SU-DHL-6 (cell line): ENCODE measurements around the gene DNAJC8.

Experiments used
- H2AFZ ChIP-seq: fragments of 200-600 bp; sonication (generic); 2 replicates; pipeline ENCODE4 v1.6.1; 2014; ENCODE audit warnings: low read depth, mild to moderate bottlenecking, moderate library complexity, mixed read lengths, antibody characterized with exemption, low read length; ENCODE audit not compliant: severe bottlenecking
- H3F3A ChIP-seq: fragments of 200-600 bp; shearing (Covaris generic); 2 replicates; pipeline ENCODE4 v1.6.0; 2016; ENCODE audit warnings: antibody characterized with exemption, mild to moderate bottlenecking; ENCODE audit not compliant: insufficient read depth
- H3K27ac ChIP-seq: fragments of 200-600 bp; sonication (generic); 2 replicates; pipeline ENCODE4 v1.5.1; 2016; ENCODE audit warnings: low read depth, mild to moderate bottlenecking, low read length, moderate library complexity, mixed read lengths
- H3K27me3 ChIP-seq: fragments of 200-600 bp; sonication (generic), shearing (Covaris generic); 2 replicates; pipeline ENCODE4 v1.6.0; 2014; ENCODE audit warnings: mild to moderate bottlenecking, low read length
- H3K36me3 ChIP-seq: fragments of 200-600 bp; sonication (generic); 2 replicates; pipeline ENCODE4 v1.6.1; 2014; ENCODE audit warnings: mild to moderate bottlenecking, low read length, mixed read lengths
- H3K4me2 ChIP-seq: fragments of 300-600, 200-600 bp; shearing (Covaris generic), sonication (generic); 2 replicates; pipeline ENCODE4 v1.6.0; 2014; ENCODE audit warnings: low read length, low read depth, mild to moderate bottlenecking; ENCODE audit not compliant: poor library complexity, severe bottlenecking
- H3K4me3 ChIP-seq: fragments of 200-600 bp; sonication (generic); 2 replicates; pipeline ENCODE4 v1.5.1; 2014; ENCODE audit warnings: antibody characterized with exemption, low read length, mild to moderate bottlenecking, mixed read lengths; ENCODE audit not compliant: insufficient read depth, poor library complexity, severe bottlenecking
- H3K79me2 ChIP-seq: fragments of 200-600 bp; sonication (generic); 2 replicates; pipeline ENCODE4 v1.6.1; 2014; ENCODE audit warnings: mild to moderate bottlenecking, low read length, moderate library complexity; ENCODE audit not compliant: insufficient read depth
- H3K9ac ChIP-seq: fragments of 200-600 bp; sonication (generic); 2 replicates; pipeline ENCODE4 v1.7.0; 2014; ENCODE audit warnings: mild to moderate bottlenecking, low read length
- H3K9me2 ChIP-seq: fragments of 200-600 bp; sonication (generic); replicated peaks from 2 replicates; pipeline ENCODE4 v1.6.1; 2014; ENCODE audit warnings: low read length; ENCODE audit not compliant: insufficient read depth
- H3K9me3 ChIP-seq: fragments of 200-600 bp; sonication (generic); 2 replicates; pipeline ENCODE4 v1.6.1; 2014; ENCODE audit warnings: low read length, mixed read lengths; ENCODE audit not compliant: insufficient read depth
- H4K20me1 ChIP-seq: fragments of 200-600 bp; sonication (generic); 2 replicates; pipeline ENCODE4 v1.6.1; 2014; ENCODE audit warnings: low read depth, mild to moderate bottlenecking, antibody characterized with exemption, low read length, moderate library complexity, mixed read lengths
- EZH2phosphoT487 ChIP-seq: fragments of 200-600 bp; sonication (generic), shearing (Covaris generic); conservative IDR thresholded peaks from 2 replicates; pipeline ENCODE4 v1.6.1; 2018; ENCODE audit warnings: mild to moderate bottlenecking, antibody characterized with exemption, low read length, moderate library complexity, mixed read lengths
- TF ChIP-seq, protein P1 (sequence below): fragments of 200-600 bp; sonication (generic); IDR thresholded peaks from one replicate; pipeline ENCODE4 v1.5.1; 2017; ENCODE audit warnings: antibody characterized with exemption, mild to moderate bottlenecking, low read length, moderate library complexity; ENCODE audit not compliant: insufficient read depth, poor library complexity, severe bottlenecking

DNAJC8 gene

DNA sequence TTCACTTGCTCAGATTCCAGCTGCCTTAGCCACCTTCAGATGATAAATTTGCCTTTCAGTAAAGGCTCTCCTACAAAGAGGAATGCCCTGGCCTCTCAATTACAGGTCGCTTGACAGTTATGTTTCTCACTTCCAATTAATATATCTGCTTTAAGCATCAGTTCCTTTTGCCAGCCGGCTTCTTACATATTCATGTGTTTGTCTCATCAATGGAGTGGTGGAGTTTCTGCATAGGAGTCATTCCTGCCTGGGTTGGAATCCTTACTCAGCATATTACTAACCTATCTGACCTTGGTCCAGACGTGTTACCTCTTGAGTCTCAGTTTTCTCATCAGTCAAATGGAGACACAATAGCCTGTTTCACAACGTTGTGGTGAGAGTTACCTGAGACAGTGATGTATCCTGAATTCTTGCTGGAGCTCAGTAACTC is 17.1 kb upstream of the DNAJC8 start:
- H3K9me2 ChIP-seq, result no peaks in the 10 kb centered on the region
- H2AFZ ChIP-seq, result no peak overlapping the region
- no peak overlapping the region for H3K27ac ChIP-seq
- H3K9ac ChIP-seq, result peak overlapping the region; percentile 75; the same call in 1 of the 2 replicates
- H3K9me3 ChIP-seq, result no peaks in the 10 kb centered on the region
- no peaks in the 10 kb centered on the region for H3K27me3 ChIP-seq
- peaks cover 9% of the 10 kb centered on the region; the same call in 1 of the 2 replicates for H3K79me2 ChIP-seq
- H3K36me3 ChIP-seq, result no peaks in the 10 kb centered on the region
- H4K20me1 ChIP-seq, result no peaks in the 10 kb centered on the region
- H3K4me2 ChIP-seq, result peak overlapping the region; percentile 93
- H3F3A ChIP-seq, result peaks cover 27% of the 10 kb centered on the region
- TF ChIP-seq EZH2phosphoT487, result no peak
- TF ChIP-seq, protein P1, sequence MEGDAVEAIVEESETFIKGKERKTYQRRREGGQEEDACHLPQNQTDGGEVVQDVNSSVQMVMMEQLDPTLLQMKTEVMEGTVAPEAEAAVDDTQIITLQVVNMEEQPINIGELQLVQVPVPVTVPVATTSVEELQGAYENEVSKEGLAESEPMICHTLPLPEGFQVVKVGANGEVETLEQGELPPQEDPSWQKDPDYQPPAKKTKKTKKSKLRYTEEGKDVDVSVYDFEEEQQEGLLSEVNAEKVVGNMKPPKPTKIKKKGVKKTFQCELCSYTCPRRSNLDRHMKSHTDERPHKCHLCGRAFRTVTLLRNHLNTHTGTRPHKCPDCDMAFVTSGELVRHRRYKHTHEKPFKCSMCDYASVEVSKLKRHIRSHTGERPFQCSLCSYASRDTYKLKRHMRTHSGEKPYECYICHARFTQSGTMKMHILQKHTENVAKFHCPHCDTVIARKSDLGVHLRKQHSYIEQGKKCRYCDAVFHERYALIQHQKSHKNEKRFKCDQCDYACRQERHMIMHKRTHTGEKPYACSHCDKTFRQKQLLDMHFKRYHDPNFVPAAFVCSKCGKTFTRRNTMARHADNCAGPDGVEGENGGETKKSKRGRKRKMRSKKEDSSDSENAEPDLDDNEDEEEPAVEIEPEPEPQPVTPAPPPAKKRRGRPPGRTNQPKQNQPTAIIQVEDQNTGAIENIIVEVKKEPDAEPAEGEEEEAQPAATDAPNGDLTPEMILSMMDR, result no peak
- no peak overlapping the region for H3K4me3 ChIP-seq

DNA sequence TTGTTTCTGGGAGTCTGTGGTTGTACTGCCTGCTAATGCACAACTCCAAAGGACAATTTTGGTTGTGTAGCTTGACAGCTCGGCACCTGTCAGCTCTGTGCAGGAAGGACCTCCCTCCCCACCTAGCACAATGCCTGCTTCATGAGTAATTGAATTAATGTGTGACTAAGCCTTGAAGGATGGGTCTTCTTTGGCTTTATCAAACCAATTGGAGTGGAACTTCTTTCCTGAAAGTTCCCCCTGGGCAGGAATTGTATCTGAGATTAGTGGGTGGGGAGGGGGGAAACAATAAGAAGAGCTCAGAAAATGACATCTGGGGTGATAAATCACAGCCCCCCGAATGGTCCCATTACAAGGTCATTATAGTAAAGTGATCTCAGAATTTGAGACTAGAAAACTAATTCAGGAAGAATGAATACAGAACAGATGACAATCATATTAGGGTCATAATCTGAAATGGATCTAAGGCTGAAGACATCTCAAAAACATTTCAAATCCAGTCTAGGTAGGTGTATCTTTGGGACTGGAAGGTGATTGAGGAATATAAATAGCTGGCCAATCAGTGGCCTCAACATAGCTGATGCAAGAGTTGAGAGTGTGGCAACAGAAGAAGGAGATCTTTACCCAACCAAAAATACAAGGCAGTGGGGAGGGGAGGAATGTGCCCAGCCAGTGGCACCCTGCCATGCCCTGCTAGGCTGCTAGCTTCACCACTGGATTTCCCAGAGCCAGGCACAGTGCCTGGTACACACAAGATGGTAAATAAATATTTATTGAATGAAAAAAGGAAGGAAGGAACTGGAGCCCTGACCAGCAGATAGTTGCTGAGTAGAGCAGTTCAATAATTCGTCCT is 16.4 kb upstream of the DNAJC8 start:
- TF ChIP-seq, protein P1, result no peak
- no peak for TF ChIP-seq EZH2phosphoT487
- H3K4me3 ChIP-seq, result peak overlapping the region; percentile 23

DNA sequence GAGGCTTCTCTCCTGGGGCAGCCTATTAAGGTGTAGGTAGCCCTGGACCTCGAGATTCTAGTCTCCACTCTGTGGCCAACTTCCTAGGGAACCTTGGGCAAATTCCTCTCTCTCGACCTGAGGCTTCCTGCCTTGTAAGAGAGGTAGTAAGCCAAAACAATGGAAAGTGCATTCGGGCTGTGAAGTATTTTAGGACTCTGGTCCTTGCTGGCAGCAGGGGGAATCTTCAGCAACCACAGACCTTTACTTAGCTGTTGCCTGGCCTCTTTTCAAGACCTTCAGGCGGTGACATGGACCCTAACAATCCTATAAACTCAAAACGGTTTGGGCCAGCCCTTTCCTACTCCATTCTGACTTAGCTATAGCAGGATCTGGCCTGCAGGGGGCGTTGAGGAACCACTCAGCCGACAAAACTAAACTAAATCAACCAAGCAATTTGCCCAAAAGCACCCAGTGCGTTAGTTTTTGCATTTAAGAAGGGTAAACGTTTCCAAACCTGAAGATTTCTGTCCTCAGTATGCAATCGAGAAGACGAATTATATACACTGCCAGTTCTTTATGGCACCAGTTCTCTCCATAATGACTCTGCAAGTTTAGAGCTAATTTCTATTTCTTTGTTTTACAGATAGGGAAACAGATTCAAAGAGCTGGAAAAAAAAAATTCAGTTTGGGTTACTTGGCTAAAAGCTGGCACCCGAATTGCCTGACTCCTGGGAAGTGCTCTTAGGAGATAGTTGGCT is 15.6 kb upstream of the DNAJC8 start:
- peak overlapping the region; percentile 47 for H3K4me3 ChIP-seq
- H3K9me3 ChIP-seq, result no peaks in the 10 kb centered on the region
- H3F3A ChIP-seq, result peaks cover 41% of the 10 kb centered on the region
- peaks cover 9% of the 10 kb centered on the region; the same call in 1 of the 2 replicates for H3K79me2 ChIP-seq
- peak overlapping the region; percentile 80 for H2AFZ ChIP-seq
- H3K36me3 ChIP-seq, result no peaks in the 10 kb centered on the region
- H3K27me3 ChIP-seq, result no peaks in the 10 kb centered on the region
- peak overlapping the region; percentile 95 for H3K27ac ChIP-seq
- H3K4me2 ChIP-seq, result peak overlapping the region; percentile 93
- no peak for TF ChIP-seq EZH2phosphoT487
- TF ChIP-seq, protein P1, result peak; percentile 95
- H3K9ac ChIP-seq, result peak overlapping the region; percentile 75
- H3K9me2 ChIP-seq, result no peaks in the 10 kb centered on the region
- no peaks in the 10 kb centered on the region for H4K20me1 ChIP-seq

More for the DNA sequence above, 16.4 kb upstream of the DNAJC8 start:
- no peaks in the 10 kb centered on the region for H3K9me3 ChIP-seq
- H3K4me2 ChIP-seq, result peak overlapping the region; percentile 93
- H4K20me1 ChIP-seq, result no peaks in the 10 kb centered on the region
- H3K27ac ChIP-seq, result peak overlapping the region; percentile 95
- H3K79me2 ChIP-seq, result peaks cover 9% of the 10 kb centered on the region; the same call in 1 of the 2 replicates
- peak overlapping the region; percentile 80 for H2AFZ ChIP-seq
- H3K9ac ChIP-seq, result peak overlapping the region; percentile 75
- peaks cover 33% of the 10 kb centered on the region for H3F3A ChIP-seq
- H3K9me2 ChIP-seq, result no peaks in the 10 kb centered on the region
- H3K27me3 ChIP-seq, result no peaks in the 10 kb centered on the region
- no peaks in the 10 kb centered on the region for H3K36me3 ChIP-seq
